Panc1 (cell line): Measurements from ENCODE around the gene CCM2L. TPM values are rescaled to one million over a fixed set of nuclear protein-coding genes. Genes with fewer than 3 reads are reported as not detected.

Experiments used
- ATAC-seq: fragments of 200-7000 bp; cut with Tn5 transposase; 2 replicates; pipeline ENCODE4 v1.9.1; 2020; ENCODE audit warnings: mild to moderate bottlenecking, moderate library complexity
- BruUV-seq: library from RNA; stranded (reverse); fragments of 400-500 nt; replicated peaks from 2 replicates; lab custom pipeline; 2021; lab: Mats Ljungman, UMichigan
- CTCF ChIA-PET: fragments of 300-600 bp; sonication (Branson Sonifier 250); formaldehyde crosslinking; loops from one replicate; lab custom pipeline; 2022; ENCODE audit warnings: antibody characterized with exemption; lab: Charles Lee
- POLR2A ChIA-PET: fragments of 300-600 bp; sonication (Branson Sonifier 250); formaldehyde crosslinking; loops from one replicate; lab custom pipeline; 2022; ENCODE audit warnings: antibody characterized with exemption; lab: Charles Lee
- DNase-seq: peaks from one replicate; pipeline ENCODE4 v3.0.0-alpha.2; 2010; ENCODE audit warnings: low read depth, low spot score
- H3K27ac ChIP-seq: 2 replicates; pipeline ENCODE4 v1.5.1; 2011; ENCODE audit warnings: mild to moderate bottlenecking, low read length, inconsistent platforms
- H3K27me3 ChIP-seq: fragments of 200-500 bp; sonication (Bioruptor generic); 2 replicates; pipeline ENCODE4 v1.6.0; 2014; ENCODE audit warnings: low read length, inconsistent platforms; ENCODE audit not compliant: control insufficient read depth, insufficient read depth
- H3K36me3 ChIP-seq: fragments of 200-500 bp; sonication (Bioruptor generic); 2 replicates; pipeline ENCODE4 v1.5.1; 2014; ENCODE audit warnings: inconsistent platforms, mild to moderate bottlenecking, low read length, moderate library complexity; ENCODE audit not compliant: control insufficient read depth, insufficient read depth
- H3K4me1 ChIP-seq: 2 replicates; pipeline ENCODE4 v1.5.1; 2011; ENCODE audit warnings: inconsistent platforms, mild to moderate bottlenecking, low read length, moderate library complexity; ENCODE audit not compliant: control insufficient read depth, insufficient read depth
- H3K4me3 ChIP-seq, 2 experiments: 2 replicates each; pipeline ENCODE4 v1.5.1; 2011 to 2012; ENCODE audit warnings: low read depth in 2 of 2, low read length in 2 of 2, mild to moderate bottlenecking in 2 of 2, inconsistent platforms in 1 of 2, moderate library complexity in 1 of 2
- H3K9me3 ChIP-seq: fragments of 200-500 bp; sonication (Bioruptor generic); 2 replicates; pipeline ENCODE4 v1.5.1; 2014; ENCODE audit warnings: low read depth, mild to moderate bottlenecking, inconsistent platforms, low read length, moderate library complexity; ENCODE audit not compliant: control insufficient read depth, insufficient read depth
- CTCF ChIP-seq: fragments of 450-650 bp; IDR thresholded peaks from 2 replicates; pipeline ENCODE4 v1.5.1; 2017; ENCODE audit warnings: mild to moderate bottlenecking
- POLR2AphosphoS5 ChIP-seq: IDR thresholded peaks from 2 replicates; pipeline ENCODE4 v1.6.1; 2012; ENCODE audit warnings: mild to moderate bottlenecking, low read depth, low read length, moderate library complexity
- REST ChIP-seq, 2 experiments: IDR thresholded peaks; 2 replicates each; pipeline ENCODE4 v1.6.1; 2011 to 2012; ENCODE audit warnings: low read depth in 2 of 2, control low read depth in 1 of 2, low read length in 1 of 2, mild to moderate bottlenecking in 1 of 2, moderate library complexity in 1 of 2; ENCODE audit not compliant: insufficient read depth in 1 of 2
- SIN3A ChIP-seq: IDR thresholded peaks from 2 replicates; pipeline ENCODE4 v1.6.1; 2012; ENCODE audit warnings: low read depth, mild to moderate bottlenecking, low read length, moderate library complexity, borderline replicate concordance; ENCODE audit not compliant: insufficient read depth
- TCF7L2 ChIP-seq: IDR thresholded peaks from 2 replicates; pipeline ENCODE4 v1.6.1; 2011; ENCODE audit warnings: mild to moderate bottlenecking, low read depth, low read length, inconsistent platforms
- in situ Hi-C: cut with HindIII; loops from 2 replicates; pipeline ENCODE4 v1.10.0; 2016; ENCODE audit warnings: low sequenced_read_pairs, low pct_unique_long_range_greater_than_20kb
- intact Hi-C: fragments of 100-400 bp; cut with micrococcal nuclease; formaldehyde crosslinking; loops from one replicate; pipeline ENCODE4 v1.10.0; 2022; ENCODE audit not compliant: unreplicated experiment
- total RNA-seq: library from RNA; stranded (reverse); gene quantifications from one replicate; pipeline ENCODE4 v1.2.1, GENCODE V29; 2021; ENCODE audit not compliant: unreplicated experiment

CCM2L gene
- total RNA-seq, 1 experiment from 2014 or later, result 45.4 TPM

GRCh38 chr20:31969991-31970390 is 40.2 kb upstream of the CCM2L start:
- in situ Hi-C loops, result loop anchor here (5.0 kb wide), 1 partner anchor 72 kb away; no protein-coding TSS in a partner anchor
- peak overlapping the region; percentile 93 for H3K27ac ChIP-seq
- DNase-seq, result no peak
- ChIA-PET CTCF (no interaction called here), POLR2A (interaction anchor here (1.1 kb wide), 1 partner anchor 90 kb away, joined by 5 read pairs; no protein-coding TSS in a partner anchor)
- intact Hi-C loops, result loop anchor here (5.0 kb wide), 1 partner anchor 47 kb away; no protein-coding TSS in a partner anchor
- peaks cover 67% of the 10 kb centered on the region for H3K4me1 ChIP-seq
- ATAC-seq, result no peak
- H3K9me3 ChIP-seq, result no peaks in the 10 kb centered on the region
- no peaks in the 10 kb centered on the region for H3K36me3 ChIP-seq
- TF ChIP-seq CTCF, result no peak
- TF ChIP-seq TCF7L2, result no peak
- TF ChIP-seq POLR2AphosphoS5, result no peak
- no peak for TF ChIP-seq REST (IDR thresholded peaks at IDR 0.05; ENCODE audit: insufficient read depth in 1 of 2, low read depth in 2 of 2, low read length in 1 of 2)
- no peak for TF ChIP-seq SIN3A
- H3K4me3 ChIP-seq, result peak overlapping the region in 1 of 2 experiments; percentile 45; a peak in 2 of 4 replicates
- no TSS peak for BruUV-seq
- peaks cover 9% of the 10 kb centered on the region for H3K27me3 ChIP-seq

GRCh38 chr20:31972471-31973021 is 37.7 kb upstream of the CCM2L start:
- TF ChIP-seq TCF7L2 (peak; percentile 89), REST (IDR thresholded peaks at IDR 0.05; ENCODE audit: insufficient read depth in 1 of 2, low read depth in 2 of 2, low read length in 1 of 2) (peak in 1 of 2 experiments; percentile 4; a peak in 2 of 4 replicates), POLR2AphosphoS5 (peak; percentile 61; the same call in 1 of the 2 replicates), CTCF (no peak), SIN3A (no peak)
- intact Hi-C loops, result loop anchor here (5.0 kb wide), 1 partner anchor 45 kb away; no protein-coding TSS in a partner anchor
- Histone ChIP-seq H3K27ac (peak overlapping the region; percentile 93), H3K9me3 (no peaks in the 10 kb centered on the region), H3K36me3 (no peaks in the 10 kb centered on the region), H3K27me3 (peaks cover 3% of the 10 kb centered on the region; the same call in 1 of the 2 replicates), H3K4me1 (peaks cover 79% of the 10 kb centered on the region), H3K4me3 (no peak overlapping the region)
- CTCF ChIA-PET, result interaction anchor here (1.0 kb wide), 1 partner anchor 45 kb away, joined by 3 read pairs; no protein-coding TSS in a partner anchor
- DNase-seq, result no peak
- POLR2A ChIA-PET, result no interaction called here
- no TSS peak for BruUV-seq
- ATAC-seq, result peak; percentile 87
- in situ Hi-C loops, result loop anchor here (5.0 kb wide), 1 partner anchor 70 kb away; no protein-coding TSS in a partner anchor
